Skeletal muscle cell (primary cell): Measurements from ENCODE around the gene OR5AU1.

Experiments used
- DNase-seq: peaks from one replicate; pipeline ENCODE4 v3.0.0-alpha.2; 2010; ENCODE audit warnings: low read depth
- H3K4me3 ChIP-seq: 2 replicates; pipeline ENCODE4 v1.5.1; 2011; ENCODE audit warnings: low read depth, mild to moderate bottlenecking, control low read depth, low read length, moderate library complexity

The OR5AU1 gene

DNA sequence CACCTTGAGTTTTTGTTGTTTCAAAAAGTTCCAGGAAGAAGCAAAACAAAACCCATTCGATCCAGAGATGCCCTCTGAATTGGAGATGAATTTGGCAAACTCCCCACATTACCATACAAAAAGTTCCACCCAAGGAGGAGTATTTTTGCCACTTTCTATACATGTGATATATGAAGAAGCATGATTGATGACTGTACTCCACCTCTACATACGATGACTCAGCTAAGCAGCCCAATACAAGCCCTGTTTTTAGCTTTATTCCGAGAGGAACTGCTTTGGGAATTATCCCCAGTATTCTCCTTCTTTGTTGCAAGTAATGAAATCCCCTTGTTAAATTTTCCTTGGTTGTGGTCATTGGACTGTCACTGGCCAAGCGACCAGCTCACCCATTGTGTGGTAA is 43.6 kb downstream of the OR5AU1 start:
- no peak for DNase-seq
- no peak overlapping the region for H3K4me3 ChIP-seq

DNA sequence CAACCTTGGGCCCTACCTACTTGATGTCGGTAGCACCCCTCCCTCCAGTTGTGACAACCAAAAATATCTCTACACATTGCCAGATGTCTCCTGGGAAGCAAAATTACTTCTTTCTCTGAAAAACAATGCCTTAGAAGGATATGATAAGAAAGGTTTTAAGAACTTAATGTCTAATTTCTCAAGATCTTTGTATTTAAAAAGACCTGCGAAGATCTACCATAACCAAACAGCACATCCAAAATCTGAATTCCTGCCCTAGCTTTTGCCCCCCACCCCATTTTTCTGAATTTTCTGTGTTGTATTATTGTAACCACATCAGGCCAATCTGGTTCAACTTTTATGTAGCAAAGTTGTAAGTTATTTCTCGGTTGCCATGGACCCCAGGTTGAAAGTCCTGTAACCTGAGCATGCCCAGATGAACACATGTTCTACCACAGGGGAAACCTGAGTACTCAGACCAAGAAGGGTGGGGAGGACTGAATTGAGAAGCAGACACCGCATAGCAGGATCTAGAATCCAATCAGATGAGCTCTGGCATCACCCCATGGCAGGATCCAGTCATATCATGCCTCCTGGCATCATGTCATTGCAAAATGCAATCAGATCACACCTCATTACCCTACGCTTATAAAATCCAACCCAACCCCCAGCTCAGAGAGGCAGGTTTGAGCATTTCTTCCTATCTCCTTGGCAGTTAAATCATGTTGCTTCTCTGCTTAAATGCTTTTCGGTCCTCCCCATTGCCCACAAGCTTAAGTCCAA is 46.3 kb downstream of the OR5AU1 start:
- H3K4me3 ChIP-seq, result no peak overlapping the region
- DNase-seq, result no peak

DNA sequence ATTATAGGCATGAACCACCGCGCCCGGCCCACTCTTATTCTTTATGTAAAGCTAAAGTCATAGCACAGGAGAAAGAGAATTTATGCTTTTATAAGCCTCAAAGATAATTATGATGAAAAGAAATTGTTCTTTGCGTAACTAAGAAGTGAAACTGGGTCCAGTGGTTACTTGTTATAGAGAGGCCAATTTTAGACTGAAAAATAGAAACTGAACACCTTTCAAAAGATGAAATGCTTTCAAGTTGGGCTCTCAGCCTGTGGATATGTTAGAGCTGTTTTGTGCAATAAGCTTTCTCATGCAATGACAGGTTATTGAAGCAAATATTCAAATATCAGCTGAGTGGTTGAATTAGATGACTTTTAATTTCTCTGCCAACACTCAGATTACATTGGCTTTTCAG is 47.1 kb downstream of the OR5AU1 start:
- H3K4me3 ChIP-seq, result no peak overlapping the region
- no peak for DNase-seq

DNA sequence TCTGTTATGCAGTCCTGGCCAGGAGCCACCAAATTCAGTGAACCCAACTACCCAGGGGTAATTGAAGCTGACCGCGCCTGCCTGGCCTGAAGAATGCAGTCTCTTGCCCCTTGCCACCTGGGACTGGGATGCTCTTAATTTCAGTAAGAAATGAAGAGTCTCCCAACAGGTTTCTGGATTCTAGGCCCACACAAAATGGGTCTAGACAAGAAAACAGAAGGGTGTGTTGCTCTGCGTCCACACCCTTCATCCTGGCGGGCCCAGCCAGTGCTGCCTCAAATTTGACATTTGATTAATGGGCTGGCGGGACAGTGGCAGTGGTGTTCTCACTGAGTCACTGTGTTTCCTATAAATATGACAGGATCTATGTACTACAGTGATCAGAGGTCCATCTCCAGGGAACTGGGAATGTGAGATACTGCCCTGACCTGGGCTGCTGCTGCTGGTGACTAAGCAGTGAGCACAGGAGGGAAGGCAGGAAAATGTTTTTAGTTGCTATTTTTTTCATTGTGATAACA is 48.5 kb downstream of the OR5AU1 start:
- DNase-seq, result peak; percentile 65
- no peak overlapping the region for H3K4me3 ChIP-seq

DNA sequence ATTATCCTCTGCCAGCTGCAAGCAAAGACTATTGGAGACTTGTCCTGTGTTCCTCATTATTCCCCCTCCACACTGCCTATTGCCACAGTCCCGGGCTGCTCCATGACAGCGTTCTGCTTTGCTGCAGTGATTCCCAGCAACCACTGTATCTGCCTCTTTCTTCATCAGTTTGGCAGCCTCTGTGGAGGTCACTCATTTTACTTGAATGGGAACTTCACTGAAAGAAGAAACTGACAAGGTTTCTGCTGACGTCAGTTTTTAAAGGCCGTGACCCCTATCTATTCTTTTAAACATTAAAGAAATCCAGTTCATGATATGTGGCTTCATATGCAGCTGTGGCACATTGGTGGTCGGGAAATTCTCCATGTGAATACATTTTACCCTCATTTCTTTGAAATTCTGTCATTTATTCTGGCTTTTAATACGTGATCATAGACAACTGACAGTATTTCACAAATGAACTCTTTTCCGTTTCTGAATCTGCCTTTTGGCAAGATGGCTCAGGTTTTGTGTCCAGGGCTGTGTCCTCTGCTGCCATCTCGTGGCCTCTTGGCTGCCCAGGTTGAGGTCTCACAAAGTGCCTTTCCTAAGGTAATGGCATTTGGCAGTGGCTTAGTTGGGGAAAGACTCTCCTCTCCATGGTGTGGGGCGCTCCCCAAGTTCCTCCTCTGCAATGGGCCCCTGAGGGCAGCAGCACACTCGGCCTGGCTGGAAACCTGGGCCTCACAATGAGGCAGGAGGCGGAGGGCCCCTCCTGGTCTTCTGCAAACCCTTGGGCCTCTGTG is 49.2 kb downstream of the OR5AU1 start:
- DNase-seq, result peak; percentile 49
- no peak overlapping the region for H3K4me3 ChIP-seq

DNA sequence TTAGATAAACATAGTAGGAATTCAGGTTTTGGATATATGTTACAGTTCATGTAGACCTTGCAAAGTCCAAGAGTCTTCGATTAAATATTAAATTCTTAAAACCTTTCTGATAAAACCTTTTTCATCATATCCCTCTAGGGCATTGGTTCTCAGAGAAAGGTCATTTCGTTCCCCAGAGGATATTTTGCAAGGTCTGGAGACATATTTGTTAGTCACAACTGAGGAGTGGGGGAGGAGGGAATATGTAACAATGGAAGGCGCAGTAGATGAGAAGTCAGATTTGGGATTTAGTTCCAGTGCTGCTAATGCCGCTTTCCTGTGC is 49.7 kb downstream of the OR5AU1 start:
- no peak for DNase-seq
- H3K4me3 ChIP-seq, result no peak overlapping the region

DNA sequence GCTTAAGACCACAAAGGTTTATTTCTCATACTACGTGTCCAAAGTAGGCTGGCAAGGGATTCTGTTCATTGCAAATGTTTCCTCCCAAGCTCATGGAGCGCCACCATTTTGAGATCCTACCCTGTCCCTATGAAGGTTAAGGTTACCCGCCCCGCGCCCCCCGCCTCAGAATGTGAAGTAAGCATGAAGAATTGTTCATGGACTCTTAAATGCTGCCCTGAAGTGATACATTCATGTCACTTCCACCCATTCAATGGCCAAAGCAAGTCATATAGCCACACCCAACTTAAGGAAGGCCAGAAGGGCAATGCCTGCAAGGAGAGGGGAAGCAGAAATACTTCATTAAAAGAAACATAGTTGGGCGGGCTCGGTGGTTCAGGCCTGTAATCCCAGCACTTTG is 50.8 kb downstream of the OR5AU1 start:
- DNase-seq, result no peak
- no peak overlapping the region for H3K4me3 ChIP-seq
